ENCODE measurements around the gene TRNP1.

The TRNP1 gene

DNA sequence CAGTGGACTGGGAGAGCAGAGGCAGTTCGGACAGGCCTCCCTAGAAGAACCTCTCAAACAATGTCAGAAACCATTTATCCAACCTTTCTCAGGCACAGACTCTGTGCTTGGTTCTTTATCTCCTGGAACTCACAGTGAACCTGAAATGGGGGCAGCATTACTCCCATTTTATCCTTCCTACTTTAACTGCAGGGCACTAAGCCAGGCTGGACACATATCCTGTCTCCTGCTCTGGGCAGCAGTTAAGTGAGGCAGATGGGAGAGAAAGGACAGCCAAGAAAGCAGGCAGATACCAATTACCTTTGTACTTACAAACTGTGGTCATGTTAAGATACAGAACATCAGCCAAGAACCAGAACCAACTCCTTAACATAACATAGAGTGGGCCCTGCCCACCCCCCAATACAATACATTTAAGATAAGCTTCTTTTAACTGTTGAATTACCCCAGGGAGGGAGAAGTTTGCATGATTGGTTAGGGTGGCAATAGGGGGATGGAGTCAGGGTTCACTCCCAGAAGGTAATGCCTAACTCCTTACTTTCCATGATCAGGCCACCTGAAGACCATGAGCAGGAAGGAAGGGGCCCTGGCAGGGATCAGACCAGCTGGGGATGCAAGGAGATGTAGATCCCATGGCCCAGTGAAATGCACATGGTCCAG is 44.1 kb upstream of the TRNP1 start:
- TF ChIP-seq, protein P1, sequence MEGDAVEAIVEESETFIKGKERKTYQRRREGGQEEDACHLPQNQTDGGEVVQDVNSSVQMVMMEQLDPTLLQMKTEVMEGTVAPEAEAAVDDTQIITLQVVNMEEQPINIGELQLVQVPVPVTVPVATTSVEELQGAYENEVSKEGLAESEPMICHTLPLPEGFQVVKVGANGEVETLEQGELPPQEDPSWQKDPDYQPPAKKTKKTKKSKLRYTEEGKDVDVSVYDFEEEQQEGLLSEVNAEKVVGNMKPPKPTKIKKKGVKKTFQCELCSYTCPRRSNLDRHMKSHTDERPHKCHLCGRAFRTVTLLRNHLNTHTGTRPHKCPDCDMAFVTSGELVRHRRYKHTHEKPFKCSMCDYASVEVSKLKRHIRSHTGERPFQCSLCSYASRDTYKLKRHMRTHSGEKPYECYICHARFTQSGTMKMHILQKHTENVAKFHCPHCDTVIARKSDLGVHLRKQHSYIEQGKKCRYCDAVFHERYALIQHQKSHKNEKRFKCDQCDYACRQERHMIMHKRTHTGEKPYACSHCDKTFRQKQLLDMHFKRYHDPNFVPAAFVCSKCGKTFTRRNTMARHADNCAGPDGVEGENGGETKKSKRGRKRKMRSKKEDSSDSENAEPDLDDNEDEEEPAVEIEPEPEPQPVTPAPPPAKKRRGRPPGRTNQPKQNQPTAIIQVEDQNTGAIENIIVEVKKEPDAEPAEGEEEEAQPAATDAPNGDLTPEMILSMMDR (IDR thresholded peaks at IDR 0.05; ENCODE audit: poor library complexity, severe bottlenecking): no peak
- H3K27ac ChIP-seq (ENCODE audit: poor library complexity, severe bottlenecking): peak overlapping the region; percentile 31

DNA sequence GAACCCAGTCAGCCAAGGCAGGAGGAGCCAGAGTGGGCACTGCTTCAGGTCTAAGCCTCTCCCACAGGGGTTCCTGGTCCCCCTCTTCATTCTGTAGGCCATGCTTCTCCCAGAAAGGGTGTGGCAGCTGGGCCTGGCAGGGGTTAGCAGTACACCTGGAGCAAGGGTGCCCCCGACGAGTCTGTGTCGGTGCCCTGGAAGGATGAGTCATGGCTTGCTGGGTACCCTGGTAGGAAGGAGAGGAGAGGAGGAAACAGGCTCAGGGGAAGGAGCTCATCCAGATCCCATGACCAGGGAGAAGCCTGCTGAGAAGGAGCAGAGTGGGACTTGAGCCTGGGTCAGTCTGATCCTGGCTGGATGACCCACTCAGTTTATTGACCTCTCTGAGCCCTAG is 43.6 kb upstream of the TRNP1 start:
- Histone ChIP-seq H3K27ac (ENCODE audit: poor library complexity, severe bottlenecking) (peak overlapping the region; percentile 31), H3K27me3 (ENCODE audit: insufficient read depth, poor library complexity, severe bottlenecking) (no peaks in the 10 kb centered on the region), H3K36me3 (ENCODE audit: low read depth) (peaks cover 71% of the 10 kb centered on the region), H3K9me3 (ENCODE audit: severe bottlenecking) (no peaks in the 10 kb centered on the region), H3K4me3 (ENCODE audit: severe bottlenecking) (no peak overlapping the region), H3K4me1 (ENCODE audit: insufficient read depth, poor library complexity, severe bottlenecking) (no peaks in the 10 kb centered on the region)
- no peak for DNase-seq (ENCODE audit: low spot score)
- ATAC-seq (ENCODE audit: low read depth): peak; percentile 56
- TF ChIP-seq, protein P1 (IDR thresholded peaks at IDR 0.05; ENCODE audit: poor library complexity, severe bottlenecking): no peak

More for the DNA sequence above, 44.1 kb upstream of the TRNP1 start:
- peak; percentile 3; the same call in 1 of the 3 replicates for ATAC-seq (ENCODE audit: low read depth)
- DNase-seq (ENCODE audit: low spot score): no peak
- peaks cover 76% of the 10 kb centered on the region for H3K36me3 ChIP-seq (ENCODE audit: low read depth)
- no peaks in the 10 kb centered on the region for H3K27me3 ChIP-seq (ENCODE audit: insufficient read depth, poor library complexity, severe bottlenecking)
- H3K4me1 ChIP-seq (ENCODE audit: insufficient read depth, poor library complexity, severe bottlenecking): no peaks in the 10 kb centered on the region
- H3K9me3 ChIP-seq (ENCODE audit: severe bottlenecking): no peaks in the 10 kb centered on the region
- no peak overlapping the region for H3K4me3 ChIP-seq (ENCODE audit: severe bottlenecking)

DNA sequence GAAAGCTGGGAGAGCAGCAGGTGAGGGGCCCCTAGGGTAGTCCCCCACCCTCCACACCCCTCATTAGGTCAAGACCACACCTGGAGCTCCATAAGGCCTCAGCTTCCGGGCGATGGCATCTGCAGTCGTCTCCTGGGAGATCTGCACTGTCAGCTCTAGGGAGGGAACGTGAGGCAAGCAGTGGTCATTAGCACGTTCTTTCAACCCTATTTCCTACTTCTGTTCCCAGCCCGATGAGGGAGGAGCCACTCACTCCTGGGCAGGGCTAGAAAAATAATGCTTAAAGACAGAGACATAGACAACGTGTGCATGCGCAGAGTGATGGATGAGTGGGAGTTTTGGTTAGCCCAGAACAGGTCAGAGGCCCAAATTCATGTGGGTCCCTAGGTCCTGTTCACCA is 42.9 kb upstream of the TRNP1 start:
- Histone ChIP-seq H3K36me3 (ENCODE audit: low read depth) (peaks cover 64% of the 10 kb centered on the region), H3K4me1 (ENCODE audit: insufficient read depth, poor library complexity, severe bottlenecking) (no peaks in the 10 kb centered on the region), H3K27me3 (ENCODE audit: insufficient read depth, poor library complexity, severe bottlenecking) (no peaks in the 10 kb centered on the region), H3K27ac (ENCODE audit: poor library complexity, severe bottlenecking) (peak overlapping the region; percentile 31), H3K9me3 (ENCODE audit: severe bottlenecking) (no peaks in the 10 kb centered on the region), H3K4me3 (ENCODE audit: severe bottlenecking) (no peak overlapping the region)
- ATAC-seq (ENCODE audit: low read depth): no peak
- TF ChIP-seq, protein P1 (IDR thresholded peaks at IDR 0.05; ENCODE audit: poor library complexity, severe bottlenecking): no peak
- DNase-seq (ENCODE audit: low spot score): no peak

DNA sequence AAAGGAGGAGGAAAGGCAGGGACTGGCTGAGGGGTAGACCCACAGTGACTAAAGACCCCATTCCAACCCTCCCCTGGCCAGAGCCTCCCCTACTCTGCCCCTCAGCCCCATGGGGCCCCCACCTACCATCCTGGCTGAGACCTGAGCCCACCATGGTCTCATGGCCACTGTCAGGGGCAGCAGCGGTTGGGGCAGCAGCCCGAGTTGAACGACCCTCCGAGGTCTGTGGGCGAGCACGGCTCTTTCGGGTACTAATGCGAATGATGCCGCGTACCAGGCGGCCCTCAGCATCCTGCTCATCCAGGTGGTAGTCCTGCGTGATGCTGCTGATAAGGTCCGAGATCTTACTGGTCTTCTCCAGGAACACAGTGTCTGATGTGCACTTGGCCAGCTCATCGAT is 42.3 kb upstream of the TRNP1 start:
- TF ChIP-seq, protein P1 (IDR thresholded peaks at IDR 0.05; ENCODE audit: poor library complexity, severe bottlenecking): no peak
- no peak overlapping the region for H3K4me3 ChIP-seq (ENCODE audit: severe bottlenecking)
- peaks cover 63% of the 10 kb centered on the region for H3K36me3 ChIP-seq (ENCODE audit: low read depth)
- H3K4me1 ChIP-seq (ENCODE audit: insufficient read depth, poor library complexity, severe bottlenecking): no peaks in the 10 kb centered on the region
- ATAC-seq (ENCODE audit: low read depth) (no peak), DNase-seq (ENCODE audit: low spot score) (no peak)
- H3K27ac ChIP-seq (ENCODE audit: poor library complexity, severe bottlenecking): no peak overlapping the region
- no peaks in the 10 kb centered on the region for H3K27me3 ChIP-seq (ENCODE audit: insufficient read depth, poor library complexity, severe bottlenecking)
- H3K9me3 ChIP-seq (ENCODE audit: severe bottlenecking): no peaks in the 10 kb centered on the region

DNA sequence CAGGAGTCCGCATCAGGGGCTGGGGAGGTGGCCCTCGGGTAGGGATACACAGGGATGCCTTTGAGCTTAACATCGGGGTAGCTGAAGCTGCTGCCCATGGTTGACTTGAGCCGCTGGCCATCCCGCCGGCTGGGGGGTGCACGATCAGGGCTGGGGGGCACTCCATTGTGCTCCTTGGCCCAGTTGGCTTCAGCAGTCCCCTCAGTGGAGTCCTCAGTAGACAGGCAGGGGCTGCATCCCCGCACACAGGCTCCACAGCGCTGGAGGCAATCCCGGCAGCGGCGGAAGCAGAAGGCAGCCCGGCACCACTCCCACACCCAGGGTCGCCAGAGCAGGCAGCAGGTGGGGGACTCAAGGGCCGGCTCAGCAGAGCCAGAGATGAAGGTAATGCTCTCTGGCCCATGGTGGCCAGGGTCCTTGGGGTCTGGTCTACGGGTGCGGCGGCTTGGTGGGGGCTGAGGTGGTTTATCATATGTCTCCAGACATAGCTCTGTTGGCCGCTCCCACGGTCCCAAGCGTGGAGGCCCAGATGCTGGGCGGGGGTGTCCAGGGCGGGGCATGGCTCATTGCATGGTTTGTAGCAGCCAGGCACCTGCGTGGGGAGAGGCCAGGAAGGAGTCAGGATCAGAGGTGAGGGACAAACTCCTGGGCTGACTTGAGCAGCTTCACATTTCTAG is 41.5 kb upstream of the TRNP1 start:
- H3K27me3 ChIP-seq (ENCODE audit: insufficient read depth, poor library complexity, severe bottlenecking): no peaks in the 10 kb centered on the region
- ATAC-seq (ENCODE audit: low read depth) (no peak), DNase-seq (ENCODE audit: low spot score) (no peak)
- H3K36me3 ChIP-seq (ENCODE audit: low read depth): peaks cover 63% of the 10 kb centered on the region
- H3K4me3 ChIP-seq (ENCODE audit: severe bottlenecking): no peak overlapping the region
- H3K27ac ChIP-seq (ENCODE audit: poor library complexity, severe bottlenecking): no peak overlapping the region
- H3K9me3 ChIP-seq (ENCODE audit: severe bottlenecking): no peaks in the 10 kb centered on the region
- no peaks in the 10 kb centered on the region for H3K4me1 ChIP-seq (ENCODE audit: insufficient read depth, poor library complexity, severe bottlenecking)
- TF ChIP-seq, protein P1 (IDR thresholded peaks at IDR 0.05; ENCODE audit: poor library complexity, severe bottlenecking): no peak

All from RWPE2 (cell line).